HFFc6 (cell line): ENCODE results near the gene OFD1. TPM values are rescaled to one million over a fixed set of nuclear protein-coding genes. Genes with fewer than 3 reads are reported as not detected.

Experiments
- DNase-seq: peaks from one replicate; pipeline ENCODE4 v3.0.0-alpha.2; 2018
- H3K27ac Mint-ChIP-seq: 2 replicates; pipeline ENCODE4 v1.8.0; 2020; ENCODE audit warnings: mild to moderate bottlenecking, mixed read lengths
- H3K27me3 Mint-ChIP-seq: 2 replicates; pipeline ENCODE4 v1.8.0; 2021; ENCODE audit warnings: mild to moderate bottlenecking, moderate library complexity, mixed read lengths; ENCODE audit not compliant: insufficient read depth
- H3K36me3 Mint-ChIP-seq: 2 replicates; pipeline ENCODE4 v1.8.0; 2021; ENCODE audit warnings: low read depth, mixed read lengths
- H3K4me1 Mint-ChIP-seq: 2 replicates; pipeline ENCODE4 v1.8.0; 2020; ENCODE audit warnings: low read depth, mixed read lengths
- H3K4me3 Mint-ChIP-seq: 2 replicates; pipeline ENCODE4 v1.8.0; 2020; ENCODE audit warnings: mild to moderate bottlenecking, moderate library complexity, mixed read lengths
- H3K9me3 Mint-ChIP-seq: 2 replicates; pipeline ENCODE4 v1.8.0; 2020; ENCODE audit warnings: mild to moderate bottlenecking, mixed read lengths
- total RNA-seq, 6 experiments: library from RNA; stranded (reverse); fragmentation: NEBNext Ultra II Directional; extraction: Animal tissue kit (Norgen Biotek cat#: 25700); gene quantifications; 2 replicates in 1 of 6; 3 replicates in 5 of 6; pipeline ENCODE4 v1.2.3, GENCODE V29; 2021
- TF ChIP-seq, protein P1 (sequence below): fragments of 200-600 bp; sonication (generic); IDR thresholded peaks from 2 replicates; pipeline ENCODE4 v1.5.0; 2021; ENCODE audit warnings: antibody characterized with exemption, mild to moderate bottlenecking

OFD1 gene
- total RNA-seq, 6 experiments from 2014 or later = 9.1 to 11.0 (median 10.1) TPM

- Mint-ChIP-seq H3K36me3 (no peaks in the 10 kb centered on the region), H3K27ac (peak overlapping the region; percentile 61), H3K9me3 (no peaks in the 10 kb centered on the region), H3K27me3 (peaks cover 1% of the 10 kb centered on the region; the same call in 1 of the 2 replicates), H3K4me1 (peaks cover 54% of the 10 kb centered on the region), H3K4me3 (no peak overlapping the region; the same call in 1 of the 2 replicates)
- TF ChIP-seq, protein P1, sequence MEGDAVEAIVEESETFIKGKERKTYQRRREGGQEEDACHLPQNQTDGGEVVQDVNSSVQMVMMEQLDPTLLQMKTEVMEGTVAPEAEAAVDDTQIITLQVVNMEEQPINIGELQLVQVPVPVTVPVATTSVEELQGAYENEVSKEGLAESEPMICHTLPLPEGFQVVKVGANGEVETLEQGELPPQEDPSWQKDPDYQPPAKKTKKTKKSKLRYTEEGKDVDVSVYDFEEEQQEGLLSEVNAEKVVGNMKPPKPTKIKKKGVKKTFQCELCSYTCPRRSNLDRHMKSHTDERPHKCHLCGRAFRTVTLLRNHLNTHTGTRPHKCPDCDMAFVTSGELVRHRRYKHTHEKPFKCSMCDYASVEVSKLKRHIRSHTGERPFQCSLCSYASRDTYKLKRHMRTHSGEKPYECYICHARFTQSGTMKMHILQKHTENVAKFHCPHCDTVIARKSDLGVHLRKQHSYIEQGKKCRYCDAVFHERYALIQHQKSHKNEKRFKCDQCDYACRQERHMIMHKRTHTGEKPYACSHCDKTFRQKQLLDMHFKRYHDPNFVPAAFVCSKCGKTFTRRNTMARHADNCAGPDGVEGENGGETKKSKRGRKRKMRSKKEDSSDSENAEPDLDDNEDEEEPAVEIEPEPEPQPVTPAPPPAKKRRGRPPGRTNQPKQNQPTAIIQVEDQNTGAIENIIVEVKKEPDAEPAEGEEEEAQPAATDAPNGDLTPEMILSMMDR = no peak
- no peak for DNase-seq
Observed at GRCh38 chrX:13693341-13693961, 41.1 kb upstream of the OFD1 start.

DNA sequence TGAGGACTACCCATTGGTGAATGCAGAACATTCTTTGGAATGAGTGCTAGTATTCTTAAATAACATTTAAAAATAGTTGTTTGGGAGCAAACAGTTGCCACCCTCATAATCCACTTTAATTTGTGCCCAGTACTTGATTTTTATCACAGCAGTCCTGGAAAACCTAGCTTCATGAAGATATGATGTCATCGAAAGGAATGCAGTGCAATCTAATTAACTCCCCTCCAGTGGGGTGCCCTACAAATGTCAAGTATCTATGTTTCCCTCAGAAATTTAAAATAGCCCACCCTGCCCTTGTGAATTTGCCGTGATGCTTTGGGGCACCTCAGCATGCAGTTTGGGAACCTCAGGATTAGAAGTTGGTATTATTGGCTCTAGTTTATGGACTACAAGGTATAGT, 40.2 kb upstream of the OFD1 start:
- TF ChIP-seq, protein P1 = no peak
- Mint-ChIP-seq H3K27ac (no peak overlapping the region), H3K9me3 (no peaks in the 10 kb centered on the region), H3K36me3 (no peaks in the 10 kb centered on the region), H3K4me1 (peaks cover 57% of the 10 kb centered on the region), H3K4me3 (no peak overlapping the region), H3K27me3 (peaks cover 1% of the 10 kb centered on the region; the same call in 1 of the 2 replicates)
- DNase-seq = no peak

- H3K27me3 Mint-ChIP-seq = peaks cover 1% of the 10 kb centered on the region; the same call in 1 of the 2 replicates
- DNase-seq = no peak
- no peaks in the 10 kb centered on the region for H3K36me3 Mint-ChIP-seq
- H3K9me3 Mint-ChIP-seq = no peaks in the 10 kb centered on the region
- H3K27ac Mint-ChIP-seq = no peak overlapping the region
- TF ChIP-seq, protein P1 = no peak
- H3K4me1 Mint-ChIP-seq = peaks cover 60% of the 10 kb centered on the region
- no peak overlapping the region for H3K4me3 Mint-ChIP-seq
Observed at GRCh38 chrX:13694983-13695382, 39.6 kb upstream of the OFD1 start.

- no peak overlapping the region for H3K27ac Mint-ChIP-seq
- H3K27me3 Mint-ChIP-seq = no peaks in the 10 kb centered on the region
- no peaks in the 10 kb centered on the region for H3K36me3 Mint-ChIP-seq
- no peak for DNase-seq
- no peak overlapping the region for H3K4me3 Mint-ChIP-seq
- peaks cover 54% of the 10 kb centered on the region for H3K4me1 Mint-ChIP-seq
- TF ChIP-seq, protein P1 = no peak
- H3K9me3 Mint-ChIP-seq = no peaks in the 10 kb centered on the region
Observed at GRCh38 chrX:13695601-13696115, 38.9 kb upstream of the OFD1 start.

GRCh38 chrX:13697455-13697854, 37.1 kb upstream of the OFD1 start:
- no peaks in the 10 kb centered on the region for H3K36me3 Mint-ChIP-seq
- peaks cover 44% of the 10 kb centered on the region for H3K4me1 Mint-ChIP-seq
- no peaks in the 10 kb centered on the region for H3K9me3 Mint-ChIP-seq
- TF ChIP-seq, protein P1 = no peak
- H3K27me3 Mint-ChIP-seq = no peaks in the 10 kb centered on the region
- H3K27ac Mint-ChIP-seq = no peak overlapping the region
- DNase-seq = no peak
- no peak overlapping the region for H3K4me3 Mint-ChIP-seq
